Endothelial cell of umbilical vein (primary cell): Measurements from ENCODE around the gene SPNS1.

ENCODE experiments used
- CTCF ChIP-seq, 2 donors: IDR thresholded peaks; 1 replicate in 1 of 2; 2 replicates in 1 of 2; pipeline ENCODE4 v1.5.1; 2011; ENCODE audit warnings: low read length in 2 of 2, mild to moderate bottlenecking in 2 of 2, moderate library complexity in 2 of 2, control low read depth in 1 of 2, inconsistent platforms in 1 of 2, low read depth in 1 of 2; ENCODE audit not compliant: insufficient read depth in 1 of 2; ENCODE audit errors: extremely low read depth in 1 of 2
- EZH2 ChIP-seq: IDR thresholded peaks from 2 replicates; pipeline ENCODE4 v1.6.1; 2012; ENCODE audit warnings: borderline replicate concordance, low read depth, mild to moderate bottlenecking, moderate library complexity, low read length, inconsistent platforms; ENCODE audit not compliant: severe bottlenecking
- JUN ChIP-seq: IDR thresholded peaks from 2 replicates; pipeline ENCODE4 v1.6.1; 2011; ENCODE audit warnings: borderline replicate concordance, low read depth; ENCODE audit not compliant: insufficient read length, insufficient read depth
- MYC ChIP-seq: IDR thresholded peaks from one replicate; pipeline ENCODE4 v1.6.1; 2011; ENCODE audit warnings: mild to moderate bottlenecking, low read depth, low read length
- POLR2A ChIP-seq: IDR thresholded peaks from 2 replicates; pipeline ENCODE4 v1.6.1; 2012; ENCODE audit warnings: low read depth, mild to moderate bottlenecking, control low read depth, low read length
- POLR2AphosphoS5 ChIP-seq: IDR thresholded peaks from 2 replicates; pipeline ENCODE4 v1.6.1; 2012; ENCODE audit warnings: low read depth, mild to moderate bottlenecking, control low read depth, low read length, moderate library complexity; ENCODE audit not compliant: insufficient read depth

GRCh38 chr16:28984091-28984490, 9.5 kb downstream of the SPNS1 start:
- TF ChIP-seq CTCF (IDR thresholded peaks at IDR 0.05; ENCODE audit: extremely low read depth in 1 of 2, insufficient read depth in 1 of 2, low read depth in 1 of 2, low read length in 2 of 2) = no peak
- TF ChIP-seq POLR2A = no peak
- TF ChIP-seq JUN = no peak
- no peak for TF ChIP-seq POLR2AphosphoS5
- TF ChIP-seq EZH2 = no peak
- TF ChIP-seq MYC = no peak
